ENCODE measurements around the gene IP6K3.
A peak's percentile ranks its signal among the peaks of the same experiment; 100 is the strongest.

The IP6K3 gene

DNA sequence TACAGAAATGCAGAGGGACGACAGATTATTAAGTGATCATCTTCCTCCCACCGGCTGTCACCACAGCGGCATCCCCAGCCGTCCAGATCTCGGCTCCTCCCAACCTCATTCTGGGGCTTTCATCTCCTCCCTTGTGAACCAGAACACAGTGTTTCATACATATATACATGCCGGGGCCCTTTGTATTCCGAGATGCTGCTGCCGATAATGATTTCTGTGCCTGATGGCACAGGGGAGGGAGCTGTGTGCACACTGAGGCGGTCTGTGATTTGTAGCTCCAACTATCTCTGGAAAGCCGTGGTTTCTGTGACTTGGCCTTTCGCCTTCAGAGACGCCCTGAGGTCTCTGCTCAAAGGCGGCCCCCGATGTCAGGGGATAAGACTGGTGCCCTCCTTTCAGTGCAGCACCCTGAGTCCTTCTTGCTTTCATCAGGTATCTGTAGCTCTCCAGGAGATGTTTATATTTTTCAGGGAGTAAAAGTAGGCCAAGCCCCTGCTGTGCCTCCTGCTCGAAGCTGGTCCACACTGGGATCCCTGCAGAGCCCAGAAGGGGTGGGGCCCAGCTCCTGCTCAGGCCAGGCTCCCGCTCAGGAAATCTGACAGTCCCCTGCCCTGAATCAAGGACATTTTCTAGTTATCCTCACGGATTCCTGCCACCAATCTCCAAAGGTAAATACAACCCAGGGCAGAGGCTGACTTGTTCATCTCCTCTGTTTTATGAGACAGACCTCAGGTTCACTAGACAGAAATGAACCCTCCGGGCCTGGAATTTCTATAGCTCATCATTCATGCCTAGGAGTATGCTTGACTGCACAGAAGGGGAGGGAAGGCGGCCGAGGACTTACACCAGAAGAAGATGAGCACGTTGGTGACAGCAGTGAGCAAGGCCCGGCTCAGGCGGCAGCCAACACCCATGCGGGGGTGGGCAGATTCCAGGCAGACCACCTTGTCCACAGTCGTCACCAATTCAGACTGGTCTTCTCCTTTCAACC, 31.0 kb upstream of the IP6K3 start:
- no peak for DNase-seq

DNA sequence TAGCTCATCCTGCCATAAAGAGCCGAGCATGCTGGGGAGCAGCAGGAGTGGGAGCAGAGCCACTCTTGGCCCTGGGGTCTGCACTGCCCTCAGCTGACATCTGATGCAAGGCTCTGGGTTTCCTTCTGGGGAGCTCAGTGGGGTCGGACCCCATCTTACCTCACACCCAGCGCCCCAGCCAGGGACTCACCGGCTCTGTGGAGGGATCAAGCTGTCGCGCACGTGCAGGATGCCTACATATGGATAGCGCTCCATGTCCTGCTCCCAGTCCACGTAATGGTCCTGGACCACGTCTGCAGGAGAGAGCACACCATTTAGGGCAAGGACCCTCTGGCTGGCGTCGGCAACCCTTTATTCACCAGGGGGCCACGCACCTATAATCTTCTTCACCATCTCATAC, 30.1 kb upstream of the IP6K3 start:
- no peak for DNase-seq

DNA sequence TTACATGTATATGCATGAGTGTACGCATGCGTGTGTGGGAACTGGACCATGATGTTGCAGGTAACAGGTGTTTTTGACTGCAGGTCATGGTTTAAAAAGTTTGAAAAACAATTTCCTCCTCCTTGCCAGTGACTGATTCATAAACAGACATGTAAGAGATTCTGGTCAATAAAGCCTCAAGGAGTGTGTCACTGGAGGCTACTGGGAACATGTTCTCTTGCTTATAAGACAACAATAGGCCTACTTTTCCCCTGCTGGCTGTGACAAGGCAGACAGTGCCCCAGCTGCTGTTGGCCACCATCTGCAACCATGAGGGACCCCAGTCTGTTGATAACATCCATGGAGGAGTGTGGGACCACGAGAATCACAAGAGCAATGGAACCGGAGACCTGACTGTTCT, 29.5 kb upstream of the IP6K3 start:
- no peak for DNase-seq

DNA sequence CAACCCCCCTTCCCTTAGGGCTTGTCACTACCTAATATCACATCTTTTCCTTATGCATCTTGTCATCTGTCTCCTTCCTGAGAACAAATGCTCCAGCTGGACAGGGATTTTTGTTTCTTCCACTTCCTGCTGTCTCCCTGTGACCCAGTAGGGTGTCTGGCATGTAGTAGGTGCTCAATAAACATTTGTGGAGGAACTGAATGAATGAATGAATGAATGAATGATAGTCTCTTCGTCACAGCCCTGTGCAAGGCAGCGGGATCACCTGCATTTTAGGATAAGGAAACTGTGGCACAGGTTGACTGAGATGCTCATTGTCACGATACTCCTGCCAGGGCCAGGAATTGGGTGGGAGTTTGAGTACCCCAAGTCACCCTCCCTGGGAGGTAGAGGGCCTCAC, 28.1 kb upstream of the IP6K3 start:
- DNase-seq, result no peak

DNA sequence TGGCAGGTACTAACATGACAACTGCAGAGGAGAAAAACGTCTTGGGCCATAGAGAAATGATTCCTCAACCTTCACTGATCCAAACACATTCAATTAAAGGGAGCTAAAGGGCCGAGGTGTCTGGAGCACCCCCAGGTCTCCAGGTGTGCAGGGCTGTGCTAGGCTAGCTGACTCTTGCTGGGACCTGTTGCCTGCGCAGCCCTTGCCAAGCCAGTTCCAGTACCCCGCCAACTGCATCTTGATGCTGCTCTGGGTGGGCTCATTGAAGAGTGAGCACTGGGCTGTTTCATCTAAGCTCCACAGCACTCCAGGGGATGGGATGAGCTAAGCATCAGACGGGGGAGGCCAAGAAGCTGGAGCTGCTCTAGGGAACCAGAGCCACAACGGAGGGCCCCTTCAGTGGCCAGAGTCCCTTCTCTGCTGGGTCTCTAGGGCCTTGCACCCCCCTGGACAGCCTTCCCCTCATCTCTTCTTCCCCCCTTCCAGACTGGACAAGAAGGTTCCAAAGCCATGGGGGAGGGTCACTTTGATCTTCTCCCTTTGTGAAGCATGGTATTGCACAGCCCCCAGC, 26.3 kb upstream of the IP6K3 start:
- DNase-seq, result no peak

DNA sequence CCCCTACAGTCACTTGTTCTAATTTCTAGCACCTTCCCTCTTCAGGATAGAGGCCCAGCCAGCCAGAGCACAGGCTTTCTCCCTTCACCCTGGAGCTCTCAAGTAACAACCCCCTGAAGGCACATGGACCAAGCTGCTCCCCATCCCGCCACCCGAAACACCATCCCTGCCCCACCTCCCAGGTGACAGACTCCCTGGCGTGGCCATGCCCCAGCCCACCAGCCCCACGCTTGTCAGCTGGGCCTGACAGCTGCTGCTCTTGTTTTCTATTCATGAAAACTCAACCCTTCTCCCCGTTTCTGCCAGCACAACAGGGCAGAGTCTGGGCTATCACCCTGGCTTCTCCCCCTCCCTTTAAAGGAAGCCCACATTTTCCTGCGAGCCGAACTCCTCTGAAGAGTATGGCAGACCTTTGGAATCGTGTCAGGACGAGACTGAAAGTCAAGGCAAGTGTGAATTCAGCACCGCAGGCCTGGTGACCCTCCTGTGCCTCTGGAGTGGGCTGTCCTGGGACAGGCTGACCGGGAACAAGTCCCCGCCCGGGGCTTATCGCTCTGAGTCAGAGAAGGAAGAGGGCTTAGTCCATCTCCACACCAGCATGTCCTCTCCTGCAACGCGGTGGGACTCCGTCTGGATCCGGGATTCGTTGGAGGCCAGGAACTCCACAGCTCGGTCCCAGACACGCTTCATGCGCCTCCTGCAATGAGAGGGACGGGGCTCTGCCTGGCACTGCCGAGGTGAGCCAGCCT, 25.6 kb upstream of the IP6K3 start:
- no peak for DNase-seq

DNA sequence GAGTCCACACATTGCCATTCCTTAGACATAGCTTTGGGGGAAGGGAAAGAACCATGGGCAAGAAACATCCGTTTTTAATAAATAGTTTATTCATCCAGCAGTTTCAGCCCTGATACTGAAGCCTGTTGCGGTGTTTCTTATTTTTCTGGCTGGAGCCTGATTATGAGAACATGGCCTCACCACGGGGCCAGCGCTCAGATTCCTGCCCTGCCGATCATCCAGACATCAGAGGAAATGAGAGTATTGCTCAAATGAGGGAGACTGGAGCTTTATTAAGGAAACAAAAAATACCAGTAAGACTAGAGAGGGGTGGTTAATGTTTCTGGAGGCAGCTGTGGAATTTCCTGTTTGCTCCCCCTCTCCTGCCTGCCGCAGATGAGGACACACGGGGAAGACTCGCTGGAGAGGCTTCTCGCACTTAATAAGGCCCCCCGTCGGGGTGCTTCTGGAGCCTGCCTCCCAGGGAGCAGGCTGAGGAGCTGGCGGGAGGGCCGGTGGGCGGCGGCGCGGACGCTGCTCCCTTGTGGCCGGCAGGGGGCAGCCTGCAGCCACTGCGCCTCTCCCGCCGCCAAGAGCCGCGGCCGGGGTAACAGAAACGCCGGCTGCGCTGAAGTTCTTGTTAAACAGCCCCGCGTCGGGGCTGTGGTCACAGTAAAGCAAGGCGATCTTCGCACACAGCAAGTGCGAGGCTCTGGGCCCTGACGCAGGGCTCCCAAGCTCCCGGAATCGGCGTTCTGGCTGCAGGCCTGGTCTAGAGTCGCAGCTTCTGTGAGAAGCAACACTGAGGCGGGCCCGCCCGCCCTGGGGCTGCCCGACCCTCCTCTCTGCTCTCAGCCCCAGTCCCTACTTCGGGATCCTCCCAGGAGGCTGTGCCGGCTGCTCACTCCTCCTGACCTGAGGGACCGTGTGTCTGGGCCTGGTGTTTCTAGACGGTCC, 24.7 kb upstream of the IP6K3 start:
- DNase-seq, result peak; percentile 33

DNA sequence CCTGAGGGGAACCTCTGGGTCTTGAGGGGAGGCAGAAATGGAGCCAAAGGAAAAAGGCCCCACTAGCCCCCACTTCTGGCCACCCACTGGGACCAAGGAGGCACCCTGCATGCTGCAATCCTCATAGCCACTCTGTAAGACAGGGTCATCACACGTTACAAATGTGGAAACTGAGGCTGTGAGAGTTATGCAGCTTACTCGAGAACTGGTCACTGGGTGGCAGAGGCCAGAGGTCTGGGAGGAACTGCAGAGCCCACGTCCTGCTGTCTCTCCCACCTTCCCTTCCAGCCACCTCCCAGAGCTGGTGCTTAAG, 24.1 kb upstream of the IP6K3 start:
- DNase-seq, result no peak

DNA sequence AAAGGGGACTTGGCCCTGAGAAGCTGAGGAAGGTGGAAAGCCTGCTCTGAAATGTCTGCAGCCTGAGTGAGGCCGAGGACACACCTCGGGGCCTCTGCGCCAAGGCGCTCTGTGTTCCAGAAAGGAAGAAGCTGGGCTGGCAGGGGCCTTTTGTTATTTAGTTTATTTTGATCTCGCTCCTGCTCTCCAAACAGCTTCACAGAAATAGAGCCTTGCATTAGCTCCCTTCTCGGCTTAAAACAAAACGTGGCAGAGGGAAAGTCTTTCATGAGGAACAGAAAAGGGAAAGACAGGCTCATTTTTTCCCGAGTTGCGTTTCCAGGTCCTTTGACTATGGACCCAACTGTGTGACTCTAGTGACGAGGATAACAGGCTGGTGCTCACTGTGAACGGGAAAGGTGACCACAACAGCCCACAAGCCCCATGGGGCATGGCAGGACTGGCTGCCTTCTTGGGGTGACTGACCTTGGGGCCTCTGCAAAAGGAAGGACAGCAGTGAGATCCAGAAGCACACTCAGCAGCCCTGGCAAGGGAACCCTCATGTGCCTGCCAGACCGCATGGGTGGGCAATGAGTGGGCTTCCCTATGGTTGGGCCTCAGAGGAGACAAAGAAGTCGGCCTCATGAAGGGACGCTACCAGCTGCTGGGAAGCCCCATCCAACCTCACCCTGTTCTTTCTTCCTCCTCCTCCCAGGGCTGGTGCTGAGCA, 23.6 kb upstream of the IP6K3 start:
- no peak for DNase-seq

DNA sequence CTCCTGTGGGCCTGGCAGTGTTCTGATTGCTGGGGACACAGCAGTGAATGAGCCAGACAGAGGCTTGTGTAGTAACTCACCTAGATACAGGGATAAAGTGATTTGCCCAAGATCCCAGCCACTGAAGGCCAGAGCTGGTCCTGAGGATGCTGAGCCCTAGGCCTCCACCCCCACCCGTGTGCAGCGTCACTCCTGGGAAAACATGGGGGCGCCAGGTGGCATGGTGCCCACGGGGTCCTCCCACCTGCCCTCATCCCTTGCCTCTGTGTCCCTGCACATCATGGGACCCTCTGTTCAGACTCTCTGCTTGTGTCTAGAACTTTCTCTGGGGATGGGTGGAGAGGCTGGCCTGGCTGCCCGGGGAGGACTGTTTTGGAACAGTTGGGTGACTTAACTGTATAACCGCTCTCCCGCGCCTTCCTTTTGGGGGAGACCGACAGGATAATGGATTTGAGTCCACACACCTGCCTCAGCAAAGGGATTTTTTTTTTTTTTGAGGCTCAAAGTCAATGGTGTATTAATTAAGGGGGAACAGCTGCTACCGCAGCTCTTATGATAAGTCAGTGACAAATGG, 22.6 kb upstream of the IP6K3 start:
- no peak for DNase-seq

DNA sequence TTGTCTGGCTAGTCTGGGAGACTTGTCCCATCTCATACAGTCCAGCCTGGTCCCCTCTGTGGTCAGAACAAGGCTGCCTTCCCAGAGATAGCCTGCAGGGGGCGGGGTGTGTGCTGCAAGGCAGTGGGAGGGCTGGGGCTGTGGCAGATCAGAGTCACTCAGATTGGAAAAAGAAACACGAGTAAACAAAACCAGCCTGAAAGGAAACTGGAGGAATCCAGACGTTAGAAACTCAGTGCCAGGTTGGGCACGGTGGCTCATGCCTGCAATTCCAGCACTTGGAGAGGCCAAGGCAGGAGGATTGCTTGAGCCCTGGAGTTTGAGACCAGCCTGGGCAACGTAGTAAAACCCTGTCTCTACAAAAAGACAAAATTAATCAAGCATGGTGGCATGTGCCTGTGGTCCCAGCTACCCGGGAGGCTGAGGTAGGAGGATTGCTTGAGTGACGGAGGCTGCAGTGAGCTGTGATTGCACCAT, 22.0 kb upstream of the IP6K3 start:
- peak; percentile 66 for DNase-seq

DNA sequence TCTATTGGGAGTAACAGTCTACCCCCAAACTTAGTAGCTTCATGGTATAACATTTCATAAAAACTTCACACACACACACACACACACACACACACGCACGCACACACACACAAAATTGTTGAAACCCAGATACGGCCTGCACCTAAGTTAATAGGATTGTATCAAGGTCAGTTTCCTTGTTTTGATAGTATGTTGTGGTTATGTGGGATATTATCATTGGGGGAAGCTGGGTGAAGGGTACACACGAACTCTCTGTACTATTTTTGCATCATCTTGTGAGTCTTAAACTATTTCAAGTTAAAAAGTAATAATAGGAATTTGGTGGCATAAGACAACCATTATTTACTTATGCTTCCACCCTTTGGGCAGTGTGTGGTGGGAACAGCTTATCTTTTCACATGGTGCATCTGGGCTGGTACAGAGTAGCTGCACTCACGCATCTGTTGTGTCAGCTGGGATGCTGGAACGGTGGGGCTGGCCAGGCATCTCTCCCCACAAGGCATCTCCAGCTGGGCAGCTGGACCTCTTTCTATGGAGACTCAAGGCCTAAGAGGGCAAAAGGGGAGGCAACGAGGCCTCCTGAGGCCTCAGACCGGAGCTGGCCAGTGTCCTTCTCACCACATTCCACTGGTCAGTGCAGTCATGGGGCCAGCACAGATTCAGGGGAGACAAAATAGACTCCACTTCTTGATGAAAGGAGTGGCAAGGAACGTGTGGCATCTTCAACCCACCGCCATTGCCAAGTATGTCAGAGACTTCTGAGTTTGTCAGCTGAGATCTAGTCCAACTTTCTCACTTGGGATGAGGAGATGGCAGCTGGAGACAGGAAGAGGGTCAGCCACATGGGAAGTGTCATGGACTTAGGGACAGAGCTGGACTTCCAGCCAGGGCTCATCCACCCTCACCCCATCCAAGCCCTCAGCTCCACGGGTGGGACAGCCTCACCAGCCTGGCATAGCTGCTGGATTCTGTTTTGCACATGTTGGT, 20.5 kb upstream of the IP6K3 start:
- no peak for DNase-seq

DNA sequence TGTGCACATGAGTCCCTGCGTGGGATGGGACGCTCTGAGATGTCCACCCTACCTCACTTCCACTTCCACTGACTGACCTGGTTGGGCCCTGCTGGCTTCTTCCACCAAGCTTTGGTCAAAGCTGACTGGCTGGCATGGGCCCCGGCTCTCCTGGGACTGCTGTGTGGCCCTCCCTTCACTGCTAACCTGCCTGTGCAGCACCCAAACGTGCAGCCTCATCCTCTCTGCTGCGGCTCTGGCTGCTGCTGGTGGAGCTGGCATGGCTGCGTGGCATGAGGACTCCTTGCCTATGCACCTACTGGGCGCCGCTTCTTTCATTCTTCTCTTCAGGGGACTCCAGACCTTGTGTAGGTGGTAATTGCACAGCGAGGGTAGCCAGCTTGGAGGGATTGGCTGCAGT, 18.7 kb upstream of the IP6K3 start:
- DNase-seq, result no peak

DNA sequence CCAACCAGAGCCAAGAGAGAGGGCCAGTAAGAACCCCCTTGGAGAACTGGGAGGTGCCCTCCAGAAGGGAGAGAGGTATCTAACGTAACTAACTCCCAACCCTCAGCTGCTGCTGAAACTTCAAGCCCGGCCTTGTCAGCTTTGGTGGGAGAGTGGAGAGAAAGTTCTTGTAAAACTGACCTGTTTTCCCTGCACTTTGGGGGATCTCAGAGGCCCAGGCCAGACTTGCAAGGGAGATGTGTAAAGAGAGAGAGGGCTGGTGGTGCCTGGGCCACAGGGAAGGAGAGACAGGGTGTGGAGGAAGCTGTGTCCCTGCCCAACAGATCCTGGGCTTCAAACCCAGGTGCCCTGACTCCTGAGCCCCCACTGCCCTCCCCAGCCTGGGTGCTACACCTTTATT, 17.3 kb upstream of the IP6K3 start:
- DNase-seq, result no peak

DNA sequence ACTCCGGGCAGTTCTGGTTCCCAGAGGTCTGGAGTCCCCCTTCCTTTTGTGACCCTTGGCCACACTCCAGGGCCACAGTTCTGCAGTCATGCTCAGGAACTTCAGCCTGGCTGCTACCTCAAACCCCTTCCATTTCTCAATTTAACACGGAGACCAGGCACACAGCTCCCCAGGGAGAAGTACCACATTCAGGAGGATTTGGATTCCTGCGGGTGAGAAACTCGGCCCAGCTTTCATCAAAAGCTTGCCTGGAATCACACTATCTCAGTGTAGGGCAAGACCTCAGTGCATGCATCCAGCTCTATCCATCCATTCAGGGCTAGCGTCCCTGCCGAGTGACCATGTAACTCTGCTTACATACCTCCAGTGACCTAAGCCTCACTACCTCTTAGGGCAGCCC, 16.8 kb upstream of the IP6K3 start:
- no peak for DNase-seq

DNA sequence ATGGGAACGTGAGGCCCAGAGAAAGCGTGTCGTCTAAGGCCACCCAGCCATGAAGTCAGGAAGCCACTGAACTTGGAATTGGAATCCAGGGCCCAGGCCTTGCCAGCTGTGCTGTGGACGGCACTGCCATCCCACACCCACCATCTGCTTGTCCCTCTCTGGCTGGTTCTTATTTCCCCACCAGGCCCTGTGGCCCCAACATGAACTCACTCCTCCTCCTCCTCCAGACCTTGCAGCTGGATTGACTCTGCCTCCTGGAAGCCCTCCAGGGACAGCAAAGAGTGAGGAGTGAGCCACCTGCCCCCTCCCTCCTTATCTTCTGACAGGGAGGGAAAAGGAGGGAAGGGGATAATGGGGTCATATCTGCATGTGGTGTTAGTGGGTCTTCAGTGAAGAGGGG, 16.0 kb upstream of the IP6K3 start:
- no peak for DNase-seq

DNA sequence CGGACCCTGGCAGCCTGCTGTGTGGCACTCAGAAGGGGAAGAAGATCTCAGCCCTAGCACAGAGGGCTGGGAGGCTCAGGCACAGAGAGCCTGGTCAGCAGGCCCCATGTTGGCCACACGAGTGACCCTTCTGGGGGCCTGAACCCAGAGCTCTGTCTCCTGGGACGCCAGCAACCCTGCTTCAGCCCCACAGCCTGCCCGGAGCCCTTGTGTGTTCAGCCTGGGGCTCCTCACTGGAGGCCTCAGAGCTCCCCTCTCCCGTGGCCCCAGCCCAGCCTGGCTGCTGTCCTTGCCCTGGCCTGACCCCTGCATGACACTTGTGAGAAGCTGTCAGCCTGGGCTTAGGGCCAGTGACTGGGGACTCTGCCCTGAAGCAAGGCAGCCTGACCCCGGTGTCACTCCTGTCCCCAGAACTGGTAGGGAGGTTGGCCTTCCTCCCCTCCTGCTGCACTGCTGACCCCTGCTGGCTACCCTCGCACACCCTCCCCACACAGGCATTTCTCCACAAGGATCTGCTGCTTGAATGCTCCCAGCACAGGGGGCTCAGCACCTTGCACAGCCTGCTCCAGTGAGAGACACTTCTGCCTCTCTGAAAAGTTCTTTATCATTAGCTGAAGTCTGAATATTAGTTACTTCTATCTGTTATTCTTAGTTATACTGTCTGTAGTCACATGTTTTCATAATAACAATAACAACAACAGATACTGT, 15.4 kb upstream of the IP6K3 start:
- peak; percentile 52 for DNase-seq

DNA sequence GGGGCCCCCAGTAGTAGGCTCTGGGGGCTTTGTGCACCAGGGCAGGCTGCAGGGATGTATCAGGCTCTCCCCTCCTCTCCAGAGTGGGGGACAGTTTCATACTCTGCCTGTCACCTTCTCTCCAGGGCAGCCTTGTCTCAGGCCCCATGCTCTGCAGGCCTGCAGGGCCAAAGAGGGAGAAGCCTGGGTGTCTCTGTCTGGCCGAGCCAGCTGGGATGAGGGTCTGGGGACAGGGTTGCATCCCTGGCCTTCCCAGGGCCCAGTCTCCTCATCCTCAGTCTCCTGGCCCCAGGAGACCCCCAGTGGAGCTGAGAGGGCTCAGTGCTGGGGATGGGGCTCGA, 14.8 kb upstream of the IP6K3 start:
- DNase-seq, result no peak

DNA sequence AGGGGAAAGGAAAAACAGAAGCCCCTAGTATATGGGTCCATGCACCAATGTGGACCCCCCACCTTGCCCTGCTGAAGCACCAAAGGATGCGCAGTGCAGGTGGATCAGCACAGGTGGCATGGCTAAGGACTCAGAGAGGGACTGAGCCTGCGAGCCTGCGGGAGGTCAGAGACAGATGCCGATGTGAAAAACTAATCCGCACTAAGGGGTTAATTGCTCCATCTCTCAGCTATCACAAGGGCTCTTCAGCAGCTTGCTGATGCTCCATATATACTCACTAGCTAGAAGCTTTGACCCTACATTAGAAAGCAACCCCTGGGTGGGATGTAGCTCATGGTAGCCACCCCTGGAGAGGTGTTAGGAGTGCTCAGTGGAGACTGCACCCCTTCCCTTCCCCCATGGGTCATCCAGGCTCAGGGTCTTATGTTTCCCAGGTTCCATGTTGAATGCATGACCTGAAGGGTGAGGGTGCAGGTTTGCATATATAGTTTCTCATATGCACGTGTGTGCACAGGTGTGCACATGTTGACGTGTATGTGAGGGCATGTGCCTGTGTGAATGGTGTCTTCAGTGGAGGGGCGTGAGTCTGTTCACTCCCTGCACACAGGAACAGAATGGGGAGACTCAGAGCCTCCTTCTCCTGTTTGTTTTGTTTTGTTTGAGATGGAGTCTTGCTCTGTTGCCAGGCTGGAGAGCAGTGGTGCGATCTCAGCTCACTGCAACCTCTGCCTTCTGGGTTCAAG, 13.4 kb upstream of the IP6K3 start:
- DNase-seq, result no peak
